GM18517 (cell line): ENCODE results near the gene DAPK1.
A peak's percentile ranks its signal among the peaks of the same experiment; 100 is the strongest.
"Not testable (repeated sequence)": the region's sequence is repeated elsewhere in the genome, so short reads cannot be mapped to it uniquely, and the experiment has no call there.

Source experiments
- ATAC-seq: cut with Tn5 transposase; IDR thresholded peaks from one replicate; pipeline ENCODE4 v1.9.1; 2021; ENCODE audit warnings: mild to moderate bottlenecking, moderate library complexity; ENCODE audit not compliant: unreplicated experiment

The DAPK1 gene

DNA sequence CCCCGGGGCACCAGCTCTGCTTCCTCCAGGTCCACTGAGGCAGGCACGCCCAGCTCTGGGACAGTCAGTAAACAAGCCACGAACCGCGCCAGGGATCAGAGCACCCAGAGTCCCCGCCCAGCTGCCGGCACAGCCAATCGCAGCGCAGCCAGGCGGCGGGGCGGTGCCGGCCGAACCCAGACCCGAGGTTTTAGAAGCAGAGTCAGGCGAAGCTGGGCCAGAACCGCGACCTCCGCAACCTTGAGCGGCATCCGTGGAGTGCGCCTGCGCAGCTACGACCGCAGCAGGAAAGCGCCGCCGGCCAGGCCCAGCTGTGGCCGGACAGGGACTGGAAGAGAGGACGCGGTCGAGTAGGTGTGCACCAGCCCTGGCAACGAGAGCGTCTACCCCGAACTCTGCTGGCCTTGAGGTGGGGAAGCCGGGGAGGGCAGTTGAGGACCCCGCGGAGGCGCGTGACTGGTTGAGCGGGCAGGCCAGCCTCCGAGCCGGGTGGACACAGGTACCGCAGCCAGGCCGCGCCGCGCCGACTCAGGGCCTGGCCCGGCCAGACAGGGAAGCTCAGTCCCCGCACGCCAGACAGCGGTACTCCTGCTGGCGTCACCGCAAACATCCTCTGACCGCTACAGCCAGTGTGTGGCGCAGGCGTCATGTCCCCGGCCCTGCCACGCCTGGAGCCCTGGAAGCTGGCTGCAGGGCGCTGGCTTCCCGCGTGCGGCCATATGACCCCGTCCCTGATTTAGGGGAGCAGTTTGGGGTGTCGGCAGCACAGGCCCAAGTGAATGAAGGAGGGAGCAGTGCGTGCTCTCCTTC, 228.4 kb downstream of the DAPK1 start, which contains the start of gene CTSL:
Gene CTSL, plus strand, starts transcription at position 220 of the 810 bp plus-strand sequence. CDS start 1,485 bp downstream, outside the sequence.
- ATAC-seq: peak; percentile 51

DNA sequence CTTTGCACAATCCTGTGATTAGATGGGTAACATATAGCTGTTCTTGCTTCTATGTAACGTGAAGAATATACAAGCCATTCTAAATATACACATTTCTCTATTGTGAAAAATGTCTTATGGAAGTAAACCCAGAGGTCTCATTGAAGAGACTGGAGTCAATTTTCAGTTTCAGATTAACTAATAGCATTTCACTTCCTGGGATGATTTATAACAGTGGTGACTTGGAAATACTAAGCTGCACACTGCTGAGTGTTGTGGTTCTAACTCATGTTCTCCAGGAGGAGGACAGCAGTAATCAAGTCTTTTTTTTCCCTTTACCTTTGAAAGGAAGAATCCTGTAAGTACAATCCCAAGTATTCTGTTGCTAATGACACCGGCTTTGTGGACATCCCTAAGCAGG, 231.6 kb downstream of the DAPK1 start:
- no peak for ATAC-seq

DNA sequence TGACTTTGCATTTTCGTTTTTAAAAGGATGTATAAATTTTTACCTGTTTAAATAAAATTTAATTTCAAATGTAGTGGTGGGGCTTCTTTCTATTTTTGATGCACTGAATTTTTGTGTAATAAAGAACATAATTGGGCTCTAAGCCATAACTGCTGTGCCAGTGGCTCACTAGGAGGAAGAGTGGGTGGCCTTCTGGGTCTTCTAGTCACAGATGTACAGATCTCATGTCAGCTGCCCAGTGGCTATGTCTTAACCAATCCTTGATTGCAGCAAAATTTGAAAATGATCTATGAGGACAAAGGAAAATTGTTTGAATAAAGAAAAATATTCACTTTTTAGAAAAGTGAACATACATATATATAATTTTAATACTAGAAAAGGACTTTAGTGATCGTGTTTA, 233.7 kb downstream of the DAPK1 start:
- no peak for ATAC-seq

DNA sequence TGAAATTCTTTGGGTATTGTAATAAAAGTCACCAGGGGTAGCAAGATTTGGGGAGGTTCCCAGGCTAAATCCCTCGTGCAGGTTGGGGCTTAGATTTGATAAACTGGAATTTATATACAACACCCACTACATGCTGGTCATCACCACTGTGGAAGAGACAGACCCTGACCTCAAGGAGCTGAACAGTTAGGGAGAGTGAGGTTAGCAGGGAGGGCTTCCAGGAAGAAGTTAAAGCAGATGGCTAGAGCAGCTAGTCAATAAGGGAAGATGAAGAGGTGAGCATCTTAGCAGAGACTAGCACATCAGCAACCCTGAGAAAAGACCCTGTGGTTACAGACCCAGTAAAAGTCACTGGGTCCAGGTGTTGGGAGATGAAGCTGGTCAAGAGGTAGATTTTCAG, 234.7 kb downstream of the DAPK1 start:
- ATAC-seq: no peak

DNA sequence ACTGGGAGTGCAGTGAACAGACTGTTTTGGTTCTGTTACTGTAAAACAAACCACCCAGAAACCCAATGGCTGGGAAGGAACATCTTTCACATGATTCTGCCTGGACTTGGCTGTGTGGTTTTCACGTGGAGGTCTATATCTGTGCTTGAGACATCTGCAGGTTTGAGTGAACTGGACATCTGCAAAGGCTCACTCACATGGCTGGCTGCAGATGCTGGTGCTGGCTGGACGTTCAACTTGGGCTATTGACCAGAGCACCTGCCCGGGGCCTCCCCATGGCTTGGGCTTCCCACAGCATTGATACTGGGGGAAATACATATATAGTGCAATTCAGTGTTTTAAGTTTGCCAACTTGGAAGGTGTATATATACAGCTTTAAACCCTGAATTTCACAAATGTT, 235.1 kb downstream of the DAPK1 start:
- no peak for ATAC-seq

DNA sequence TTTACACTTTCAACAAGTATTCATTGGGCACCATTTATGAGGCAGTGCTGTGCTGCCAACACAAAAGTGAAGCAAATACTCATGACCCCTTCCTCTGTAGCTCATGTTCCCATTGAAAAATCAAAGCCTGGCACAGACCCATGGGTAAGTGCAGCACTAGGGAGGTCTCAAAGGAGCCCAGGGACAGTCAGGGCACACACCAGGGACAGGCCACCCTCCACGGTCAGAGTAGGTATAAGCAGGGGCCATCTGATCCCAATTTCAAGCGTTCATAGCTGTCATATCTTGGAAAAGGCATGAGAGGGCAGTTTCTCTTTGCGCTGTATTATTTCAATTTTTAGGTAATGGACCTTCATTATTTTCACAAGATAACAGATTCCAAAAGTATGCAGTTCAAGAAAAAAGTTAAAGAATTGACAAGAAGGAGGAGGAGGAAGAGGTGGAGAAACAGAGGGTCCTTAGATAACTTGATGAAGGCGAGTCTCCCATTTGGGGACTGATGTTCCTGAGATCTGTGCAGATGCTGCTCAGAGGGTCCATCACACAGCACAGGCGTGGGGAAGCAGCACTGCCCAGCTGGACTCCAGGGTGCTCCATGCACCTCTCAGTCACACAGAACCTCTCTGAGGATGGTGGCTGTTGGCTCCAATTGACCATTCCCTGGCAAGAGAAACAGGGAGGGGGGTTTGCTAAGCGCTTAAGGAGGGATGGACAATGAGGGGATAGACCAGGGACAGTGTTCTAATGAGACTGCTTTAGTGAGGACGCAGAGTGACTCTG, 235.8 kb downstream of the DAPK1 start:
- no peak for ATAC-seq

DNA sequence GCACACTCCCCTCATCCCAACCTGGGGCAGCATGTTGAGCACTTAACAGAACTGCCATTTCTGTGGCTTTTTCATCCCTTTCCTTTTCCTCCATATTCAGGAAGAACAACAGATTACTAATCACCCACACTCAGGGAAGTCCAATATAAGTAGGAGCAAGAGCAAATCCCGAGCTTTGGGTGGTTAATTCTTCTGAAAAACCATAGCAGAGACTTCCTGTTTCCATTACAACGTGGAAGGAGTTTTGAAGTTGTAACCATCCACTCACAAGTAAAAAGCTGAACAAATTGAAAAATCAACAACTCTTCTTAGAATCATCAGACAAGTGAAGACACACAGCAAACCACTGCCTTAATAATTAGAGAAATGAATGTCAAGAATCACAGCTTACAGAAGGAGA, 236.4 kb downstream of the DAPK1 start:
- ATAC-seq: no peak

DNA sequence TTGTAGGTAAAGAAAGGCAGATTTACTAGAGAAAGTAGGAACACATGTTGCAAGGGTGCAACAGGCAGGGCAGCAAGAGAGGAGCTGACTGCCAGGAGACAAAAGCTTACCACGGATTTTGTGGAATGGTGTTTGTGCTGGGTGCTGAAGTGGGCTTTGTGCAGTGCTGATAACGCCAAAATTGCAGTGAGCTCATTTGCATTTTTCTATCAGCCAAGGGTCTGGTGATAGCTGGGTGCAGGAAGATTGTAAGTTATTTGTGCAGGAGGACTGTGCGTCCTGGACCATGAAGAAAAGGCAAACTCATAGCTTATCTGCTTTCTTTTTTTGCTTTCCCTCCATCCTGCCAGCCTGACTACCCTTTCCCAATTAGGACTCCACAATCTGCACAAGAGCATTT, 241.9 kb downstream of the DAPK1 start:
- no peak for ATAC-seq

DNA sequence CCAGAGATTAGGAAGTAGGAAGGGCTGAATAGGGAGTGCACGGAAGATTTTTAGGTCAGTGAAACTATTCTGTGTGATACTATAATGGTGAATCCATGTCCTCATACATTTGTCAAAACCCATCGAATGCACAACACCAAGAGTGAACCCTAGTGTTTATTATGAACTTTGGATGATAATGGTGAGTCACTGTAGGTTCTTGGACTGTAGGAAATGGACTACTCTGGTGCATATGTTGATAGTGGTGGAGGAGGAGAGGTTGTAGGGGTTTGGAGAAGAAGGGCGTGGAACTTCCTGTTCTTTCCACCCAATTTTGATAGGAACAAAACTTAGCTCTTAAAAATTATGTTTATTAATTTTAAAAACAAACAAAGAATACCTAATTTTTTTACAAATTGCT, 242.5 kb downstream of the DAPK1 start:
- ATAC-seq: no peak

DNA sequence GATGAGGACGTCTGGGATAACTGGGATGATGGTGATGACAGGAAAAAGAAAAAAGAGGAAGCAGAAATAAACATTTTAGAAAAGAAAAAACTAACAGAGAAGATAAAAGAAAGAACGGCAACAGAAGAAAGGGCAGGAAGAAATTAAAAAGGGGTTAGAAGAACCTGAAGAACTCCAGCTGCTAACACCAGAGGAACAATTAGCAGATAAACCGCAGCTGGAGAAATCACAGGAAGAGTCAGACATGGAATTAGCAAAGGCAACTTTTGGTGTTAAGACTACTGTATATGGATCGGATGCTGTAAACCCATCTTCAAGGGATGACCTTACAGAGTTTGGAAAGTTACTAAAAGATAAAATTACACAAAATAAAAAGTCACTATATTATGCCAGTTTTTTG, 243.7 kb downstream of the DAPK1 start:
- no peak for ATAC-seq

DNA sequence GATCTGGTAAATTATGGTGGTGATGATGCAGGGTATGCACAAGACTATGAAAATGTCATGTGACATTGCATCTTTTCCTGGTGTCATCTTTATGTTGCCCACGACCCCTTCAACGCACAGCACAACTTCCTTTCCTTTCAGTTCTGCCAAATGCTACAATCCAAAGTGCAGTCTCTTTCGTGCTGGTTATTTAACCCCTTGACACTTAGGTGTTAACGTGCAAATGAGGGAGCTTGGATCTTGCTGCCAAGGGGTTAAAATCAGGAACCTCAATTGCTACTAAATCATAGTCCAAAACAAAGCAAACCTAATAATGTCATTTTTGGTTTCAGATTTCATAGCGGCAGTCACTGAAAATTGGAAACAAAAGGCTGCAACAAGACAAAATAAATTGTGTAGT, 244.2 kb downstream of the DAPK1 start:
- ATAC-seq: no peak

DNA sequence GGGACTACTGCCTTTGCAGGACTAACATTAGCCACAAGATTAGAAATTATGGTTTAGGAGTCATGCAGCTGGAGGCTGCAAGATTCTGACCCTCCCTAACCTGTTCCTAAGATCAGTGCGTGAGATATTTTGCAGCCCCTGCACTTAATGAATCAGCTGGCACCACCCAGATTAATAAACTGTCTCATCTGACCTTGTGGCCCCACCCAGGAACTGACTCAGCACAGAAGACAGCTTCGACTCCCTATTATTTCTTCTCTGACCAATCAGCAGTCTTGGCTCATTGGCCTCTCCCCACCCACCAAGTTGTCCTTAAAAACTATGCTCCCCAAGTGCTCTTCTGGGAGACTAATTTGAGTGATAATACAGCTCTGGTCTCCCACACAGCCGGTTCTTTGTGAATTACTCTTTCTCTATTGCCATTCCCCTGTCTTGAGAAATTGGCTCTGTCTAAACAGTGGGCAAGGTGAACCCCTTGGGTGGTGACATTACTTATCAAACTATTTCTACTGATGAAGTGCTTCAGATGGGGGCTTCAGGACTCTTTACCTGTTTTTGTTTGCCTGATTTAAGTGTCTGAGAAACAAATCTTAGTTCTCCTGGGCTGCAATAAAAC, 245.3 kb downstream of the DAPK1 start:
- no peak for ATAC-seq

DNA sequence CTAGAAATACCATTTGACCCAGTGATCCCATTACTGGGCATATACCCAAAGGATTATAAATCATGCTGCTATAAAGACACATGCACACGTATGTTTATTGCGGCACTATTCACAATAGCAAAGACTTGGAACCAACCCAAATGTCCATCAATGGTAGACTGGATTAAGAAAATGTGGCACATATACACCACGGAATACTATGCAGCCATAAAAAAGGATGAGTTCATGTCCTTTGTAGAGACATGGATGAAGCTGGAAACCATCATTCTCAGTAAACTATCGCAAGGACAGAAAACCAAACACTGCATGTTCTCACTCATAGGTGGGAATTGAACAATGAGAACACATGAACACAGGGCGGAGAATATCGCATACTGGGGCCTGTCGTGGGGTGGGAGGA, 246.6 kb downstream of the DAPK1 start:
- not testable (repeated sequence) for ATAC-seq

DNA sequence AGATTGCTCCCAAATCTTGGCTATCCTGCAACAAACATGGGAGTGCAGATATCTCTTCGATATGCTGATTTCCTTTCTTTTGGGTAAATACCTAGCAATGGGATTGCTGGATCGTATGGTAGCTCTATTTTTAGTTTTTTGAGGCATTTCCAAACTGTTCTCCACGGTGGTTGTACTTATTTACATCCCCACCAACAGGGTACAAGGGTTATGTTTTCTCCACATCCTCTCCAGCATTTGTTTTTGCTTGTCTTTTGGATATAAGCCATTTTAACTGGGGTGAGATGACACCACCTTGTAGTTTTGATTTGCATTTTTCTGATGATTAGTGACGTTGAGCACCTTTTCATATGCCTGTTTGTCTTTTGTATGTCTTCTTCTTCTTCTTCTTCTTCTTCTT, 248.5 kb downstream of the DAPK1 start:
- no peak for ATAC-seq

DNA sequence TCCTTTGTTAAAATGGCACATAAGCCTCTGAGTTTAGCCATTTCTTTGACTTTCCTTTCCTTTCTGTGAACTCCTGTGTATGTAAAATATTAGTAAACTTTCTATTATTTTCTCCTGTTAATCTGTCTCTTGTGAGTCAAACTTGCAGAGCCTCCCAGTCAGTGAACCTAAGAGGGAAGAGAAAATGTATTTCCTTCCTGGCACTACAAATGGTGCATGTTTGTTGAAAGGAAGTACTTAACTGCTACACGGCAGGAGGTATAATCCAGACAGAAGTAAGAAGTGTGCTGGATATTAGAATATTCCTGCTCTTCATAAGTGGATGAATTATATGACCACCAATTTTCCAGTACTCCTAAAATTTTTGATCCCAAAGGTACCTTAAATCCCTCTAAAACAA, 251.2 kb downstream of the DAPK1 start:
- no peak for ATAC-seq

DNA sequence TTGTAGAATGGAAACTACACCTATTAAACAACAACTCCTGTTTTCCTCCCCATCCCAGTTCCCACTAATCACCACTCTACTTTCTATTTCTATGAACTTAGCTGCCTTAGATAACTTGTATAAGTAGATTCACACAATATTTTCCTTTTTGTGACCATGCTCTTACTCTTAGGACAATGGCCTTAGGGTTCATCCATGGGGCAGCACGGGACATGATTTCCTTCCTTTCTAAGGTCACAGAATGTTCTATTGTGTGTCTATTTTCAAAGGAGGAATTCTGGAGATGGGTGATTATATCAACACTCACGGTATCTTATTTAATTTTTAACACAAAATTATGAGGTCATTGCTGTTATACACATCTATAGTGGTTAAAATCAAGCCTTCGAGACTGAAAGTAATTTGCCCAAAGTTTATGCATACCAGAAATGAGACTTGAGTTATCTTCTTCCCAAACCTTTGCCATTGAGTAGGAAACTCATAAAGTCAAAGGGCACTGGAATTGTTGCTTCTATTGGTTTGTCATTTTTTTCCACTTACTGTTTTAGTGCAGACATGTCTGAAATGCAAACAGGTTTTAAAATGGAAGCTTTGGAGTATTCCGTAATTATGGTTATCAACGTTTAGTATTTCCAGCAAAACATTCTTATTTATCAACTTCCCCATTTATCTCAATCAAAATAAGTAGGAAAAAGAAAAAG, 251.8 kb downstream of the DAPK1 start:
- no peak for ATAC-seq

DNA sequence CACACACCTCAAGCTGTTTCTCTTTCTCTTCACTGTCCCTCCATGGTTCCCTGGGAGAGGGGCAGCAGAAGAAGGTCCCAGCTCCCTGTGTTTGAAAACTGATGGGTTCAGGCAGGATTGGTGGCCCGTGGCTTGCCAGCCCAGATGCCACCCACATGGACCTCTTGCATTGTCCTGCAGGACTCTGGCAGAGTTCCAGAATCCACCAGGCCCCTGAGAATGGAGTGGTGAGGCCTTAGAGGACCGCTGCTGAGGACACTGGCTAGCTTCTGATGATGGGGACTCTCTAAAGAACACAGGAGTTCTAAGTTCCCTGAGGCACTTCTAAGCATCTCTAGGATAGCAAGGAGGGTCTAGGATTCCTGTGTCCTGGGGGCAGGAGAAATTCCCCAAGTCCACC, 253.1 kb downstream of the DAPK1 start:
- no peak for ATAC-seq

DNA sequence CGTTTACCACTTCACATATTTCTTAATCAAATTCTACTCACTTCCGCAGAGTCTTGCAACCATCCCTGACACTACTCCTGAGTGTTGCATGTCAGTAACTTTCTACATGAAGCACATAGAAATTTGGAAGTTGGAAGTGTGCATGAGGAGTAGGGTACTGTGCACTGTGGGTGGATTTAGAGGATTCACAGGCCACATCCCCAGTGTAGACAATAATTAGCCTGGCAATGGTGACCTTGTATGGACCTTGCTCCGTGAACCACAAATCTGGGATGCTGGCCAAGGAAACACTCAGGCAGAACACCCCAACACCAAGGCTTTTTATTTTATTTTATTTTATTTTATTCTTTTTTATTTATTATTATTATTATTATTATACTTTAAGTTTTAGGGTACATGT, 253.8 kb downstream of the DAPK1 start:
- no peak for ATAC-seq

DNA sequence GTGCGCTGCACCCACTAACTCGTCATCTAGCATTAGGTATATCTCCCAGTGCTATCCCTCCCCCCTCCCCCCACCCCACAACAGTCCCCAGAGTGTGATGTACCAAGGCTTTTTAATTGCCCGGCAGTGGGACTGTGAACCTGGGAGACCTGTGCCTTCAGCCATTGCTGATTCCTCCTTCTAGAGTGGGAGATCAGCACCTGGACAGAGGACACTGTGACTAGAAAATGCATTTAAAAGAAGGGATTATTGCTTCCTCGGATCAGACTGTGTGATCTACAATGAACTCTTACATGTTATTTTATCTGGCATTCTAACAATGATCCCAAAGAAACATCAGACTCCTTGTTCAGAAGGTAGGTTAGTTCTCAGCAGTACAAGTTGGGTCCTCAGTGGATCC, 254.2 kb downstream of the DAPK1 start:
- ATAC-seq: no peak

DNA sequence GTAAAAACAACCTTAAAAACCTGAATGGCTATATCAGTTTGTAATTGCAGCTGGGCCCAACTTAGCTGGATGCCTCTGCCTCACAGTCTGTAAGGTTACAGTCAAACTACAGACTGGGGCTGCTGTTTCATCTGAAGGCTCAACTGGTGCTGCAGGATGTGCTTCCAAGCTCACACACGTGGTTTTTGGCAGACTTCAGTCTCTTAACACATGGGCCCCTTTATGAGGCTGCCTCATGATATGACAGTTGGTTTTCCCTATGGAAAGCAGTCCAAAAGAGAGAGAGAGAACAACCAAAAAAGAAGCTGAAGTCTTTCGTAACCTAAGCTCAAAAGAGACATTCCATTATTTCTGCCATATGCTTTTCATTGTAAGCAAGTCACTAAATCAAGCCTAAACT, 255.6 kb downstream of the DAPK1 start:
- no peak for ATAC-seq
